GM12891 (cell line): Measurements from ENCODE around the gene TSHZ2.
A peak's percentile ranks its signal among the peaks of the same experiment; 100 is the strongest.

Experiments used
- DNase-seq: peaks from one replicate; pipeline ENCODE4 v3.0.0; 2011; ENCODE audit warnings: low spot score; ENCODE audit not compliant: insufficient read length
- FAIRE-seq: peaks from 2 replicates; lab custom pipeline; 2011; peaks lifted over from hg19 to GRCh38; lab: Jason Lieb, UNC
- PAX5 ChIP-seq: IDR thresholded peaks from 2 replicates; pipeline ENCODE4 v1.6.1; 2011; ENCODE audit warnings: low read length, moderate library complexity, mild to moderate bottlenecking; ENCODE audit not compliant: insufficient read depth, severe bottlenecking
- POLR2A ChIP-seq: IDR thresholded peaks from 2 replicates; pipeline ENCODE4 v1.6.1; 2011; ENCODE audit warnings: low read depth, low read length, control low read depth
- POLR2AphosphoS5 ChIP-seq: IDR thresholded peaks from 2 replicates; pipeline ENCODE4 v1.6.1; 2011; ENCODE audit warnings: low read depth, low read length, control low read depth
- POU2F2 ChIP-seq: IDR thresholded peaks from 2 replicates; pipeline ENCODE4 v1.6.1; 2011; ENCODE audit warnings: low read depth, mild to moderate bottlenecking, control low read depth, low read length, moderate library complexity
- SPI1 ChIP-seq: IDR thresholded peaks from 2 replicates; pipeline ENCODE4 v1.6.1; 2011; ENCODE audit warnings: low read depth, low read length, control low read depth
- TAF1 ChIP-seq: IDR thresholded peaks from 2 replicates; pipeline ENCODE4 v1.6.1; 2011; ENCODE audit warnings: low read depth, low read length, control low read depth

Gene TSHZ2

DNA sequence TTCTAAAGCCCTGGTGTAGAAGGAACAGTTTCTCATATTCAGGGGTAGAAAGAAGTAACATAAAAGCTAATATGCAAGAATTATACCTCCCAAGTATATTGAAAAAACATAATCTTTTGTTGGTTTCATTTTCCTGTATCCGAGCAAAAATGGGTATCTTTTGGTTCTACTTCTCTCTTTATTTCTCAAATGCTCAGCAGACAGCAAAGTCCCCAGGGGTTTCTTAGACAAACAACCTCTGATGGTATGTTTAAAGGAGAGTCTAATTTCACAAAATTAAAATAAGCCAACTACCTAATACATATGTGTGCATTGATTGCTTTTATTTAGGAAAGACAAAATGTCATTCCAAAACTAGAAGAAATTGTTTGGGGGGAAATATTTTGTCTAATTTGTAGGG, 131.0 kb downstream of the TSHZ2 start:
- FAIRE-seq (no peak), DNase-seq (no peak)
- TF ChIP-seq POLR2AphosphoS5 (no peak), PAX5 (no peak), SPI1 (no peak), TAF1 (no peak), POU2F2 (no peak), POLR2A (no peak)

DNA sequence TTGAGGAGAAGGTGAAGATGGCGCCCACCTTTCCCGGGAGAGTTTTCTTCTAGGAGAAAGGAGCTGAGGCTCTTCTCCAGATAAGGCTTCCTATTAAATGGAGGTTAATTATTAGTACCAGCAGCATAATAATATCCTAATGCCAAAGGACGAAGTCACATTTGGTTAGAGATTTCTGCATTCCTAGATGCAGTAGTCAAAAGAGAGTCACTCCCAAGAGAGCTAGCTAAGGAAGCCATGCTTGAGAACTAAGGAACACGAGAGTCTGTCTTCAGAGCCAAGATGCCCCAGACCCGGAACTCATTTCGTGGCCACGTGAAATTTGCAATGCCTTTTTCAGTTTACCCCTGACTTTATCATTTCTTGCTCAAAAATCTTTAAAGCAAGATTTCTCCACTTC, 132.7 kb downstream of the TSHZ2 start:
- no peak for TF ChIP-seq SPI1
- no peak for TF ChIP-seq POLR2AphosphoS5
- no peak for TF ChIP-seq TAF1
- no peak for TF ChIP-seq POU2F2
- no peak for TF ChIP-seq POLR2A
- no peak for TF ChIP-seq PAX5
- FAIRE-seq = no peak
- no peak for DNase-seq

DNA sequence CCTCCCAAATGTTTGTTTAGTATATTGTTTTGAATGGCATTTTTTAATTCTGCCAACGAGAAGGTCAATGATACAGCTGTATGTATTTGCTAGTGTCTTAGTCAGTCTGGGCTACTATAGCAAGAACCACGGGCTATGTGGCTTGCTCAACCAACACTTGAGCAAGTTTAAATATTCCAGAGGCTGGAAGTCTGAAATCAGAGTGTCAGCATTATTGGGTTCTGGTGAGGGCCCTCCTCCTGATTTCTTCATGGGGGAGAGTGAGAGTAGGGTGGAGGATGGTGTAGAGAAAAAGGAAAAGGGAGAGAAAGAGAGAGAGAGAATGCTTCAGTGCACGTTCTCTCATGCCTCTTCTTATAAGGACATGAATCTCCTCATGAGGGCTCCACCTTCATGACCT, 144.6 kb downstream of the TSHZ2 start:
- FAIRE-seq (no peak), DNase-seq (no peak)
- TF ChIP-seq POLR2AphosphoS5 (no peak), POU2F2 (no peak), PAX5 (no peak), TAF1 (no peak), SPI1 (no peak), POLR2A (no peak)

DNA sequence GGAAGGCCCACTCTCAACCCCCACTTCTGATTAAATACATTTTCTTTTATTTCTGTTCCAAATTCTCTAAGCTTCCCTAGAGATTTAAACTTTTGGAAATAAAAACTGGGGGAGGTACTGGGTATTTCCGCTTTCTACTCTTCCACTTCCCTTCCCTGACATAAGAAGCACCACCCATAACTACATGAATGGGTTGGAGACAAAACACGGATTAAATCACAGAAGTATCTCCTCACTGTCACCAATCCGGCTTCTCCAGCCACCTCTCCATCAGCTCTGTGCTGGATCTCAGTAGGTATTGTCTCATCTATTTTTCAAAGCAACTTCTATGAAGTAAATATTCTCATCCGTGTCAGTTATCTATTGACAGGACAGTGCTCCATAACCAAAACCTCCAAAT, 150.7 kb downstream of the TSHZ2 start:
- no peak for TF ChIP-seq TAF1
- TF ChIP-seq PAX5 = no peak
- TF ChIP-seq POLR2A = no peak
- no peak for TF ChIP-seq SPI1
- no peak for TF ChIP-seq POLR2AphosphoS5
- TF ChIP-seq POU2F2 = no peak
- FAIRE-seq (no peak), DNase-seq (no peak)

DNA sequence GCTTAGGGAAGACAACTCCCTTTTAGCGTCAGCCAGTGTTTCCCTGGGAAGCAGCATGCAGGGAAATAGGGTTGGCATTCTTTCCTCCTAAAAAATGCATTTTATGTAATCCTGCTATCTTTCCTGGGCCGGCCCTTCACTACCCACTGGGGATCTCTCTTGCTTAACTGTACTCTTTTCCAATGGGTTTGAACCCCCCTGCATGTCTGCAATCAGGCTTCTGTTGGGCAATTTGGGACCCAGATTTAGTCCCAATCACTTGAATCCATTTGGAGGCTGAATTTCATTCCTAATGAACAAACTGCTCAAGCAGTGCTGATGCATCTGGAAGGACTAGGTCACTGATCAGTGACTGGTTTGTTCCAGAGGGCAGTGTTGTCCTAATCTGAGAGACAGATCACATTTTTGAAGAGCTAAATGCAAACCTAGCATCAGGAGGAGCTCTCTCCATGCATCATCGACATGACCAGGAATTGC, 152.0 kb downstream of the TSHZ2 start:
- DNase-seq (no peak), FAIRE-seq (no peak)
- no peak for TF ChIP-seq SPI1
- TF ChIP-seq TAF1 = no peak
- no peak for TF ChIP-seq POLR2A
- no peak for TF ChIP-seq POU2F2
- no peak for TF ChIP-seq PAX5
- no peak for TF ChIP-seq POLR2AphosphoS5

DNA sequence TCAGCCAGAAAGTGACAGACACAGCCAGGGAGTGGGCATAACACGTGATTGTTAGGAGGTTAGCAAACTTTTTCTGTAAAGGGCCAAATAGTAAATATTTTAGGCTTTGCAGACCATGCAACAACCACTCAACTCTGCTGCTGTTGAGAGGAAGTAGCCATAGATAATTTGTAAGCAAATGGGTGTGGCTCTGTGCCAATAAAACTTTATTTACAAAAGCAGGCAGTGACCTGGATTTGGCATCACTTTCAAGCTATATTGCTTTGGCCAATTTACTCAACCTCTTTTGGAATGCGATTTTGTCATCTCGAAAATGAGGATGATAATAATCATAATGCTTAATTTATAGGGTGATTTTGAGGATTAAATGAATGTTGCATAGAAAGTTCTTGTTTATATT, 152.6 kb downstream of the TSHZ2 start:
- FAIRE-seq = no peak
- no peak for TF ChIP-seq SPI1
- no peak for TF ChIP-seq POLR2AphosphoS5
- no peak for TF ChIP-seq TAF1
- TF ChIP-seq POLR2A = no peak
- no peak for TF ChIP-seq POU2F2
- no peak for TF ChIP-seq PAX5
- DNase-seq = no peak

DNA sequence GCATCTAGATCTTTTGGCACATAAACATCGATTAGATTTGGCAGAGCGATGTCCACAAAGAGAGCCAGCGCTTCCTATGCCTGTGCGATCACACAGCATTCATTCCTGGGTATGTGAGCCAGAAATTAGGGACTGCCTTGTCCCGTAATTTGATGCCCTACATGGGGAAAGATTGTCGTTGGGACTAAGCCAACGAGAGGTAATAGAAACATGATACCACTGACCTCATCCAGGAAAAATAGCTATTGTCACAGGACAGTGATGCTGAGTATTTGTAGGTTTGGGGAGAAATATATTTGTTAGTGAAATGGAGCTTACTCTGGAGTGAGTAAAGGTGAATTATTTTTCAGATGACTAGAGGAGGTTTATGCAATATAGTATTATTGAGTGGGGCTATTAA, 154.0 kb downstream of the TSHZ2 start:
- no peak for DNase-seq
- no peak for TF ChIP-seq PAX5
- no peak for TF ChIP-seq TAF1
- no peak for TF ChIP-seq POLR2A
- TF ChIP-seq POLR2AphosphoS5 = no peak
- TF ChIP-seq POU2F2 = no peak
- TF ChIP-seq SPI1 = no peak
- peak; percentile 43 for FAIRE-seq

DNA sequence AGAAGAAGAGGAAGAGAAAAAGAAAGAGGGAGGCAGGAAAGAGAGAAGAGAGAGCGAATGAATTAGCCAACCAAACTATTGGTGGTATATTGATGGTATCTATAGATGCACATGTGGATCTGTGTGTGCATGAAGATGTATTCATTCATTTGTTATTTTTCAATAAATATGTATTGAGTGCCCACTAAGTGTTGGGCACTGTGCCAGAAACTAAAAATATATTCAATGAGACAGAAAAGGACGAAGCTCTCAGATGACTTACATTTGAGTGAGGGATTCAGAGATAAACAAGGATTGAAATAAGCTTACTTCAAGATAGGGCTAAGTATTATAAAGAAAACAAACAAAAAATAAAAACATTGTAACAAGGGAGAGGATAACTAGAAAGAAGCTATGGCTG, 154.9 kb downstream of the TSHZ2 start:
- TF ChIP-seq SPI1 (no peak), POLR2A (no peak), PAX5 (no peak), POLR2AphosphoS5 (no peak), TAF1 (no peak), POU2F2 (no peak)
- DNase-seq = no peak
- FAIRE-seq = no peak

DNA sequence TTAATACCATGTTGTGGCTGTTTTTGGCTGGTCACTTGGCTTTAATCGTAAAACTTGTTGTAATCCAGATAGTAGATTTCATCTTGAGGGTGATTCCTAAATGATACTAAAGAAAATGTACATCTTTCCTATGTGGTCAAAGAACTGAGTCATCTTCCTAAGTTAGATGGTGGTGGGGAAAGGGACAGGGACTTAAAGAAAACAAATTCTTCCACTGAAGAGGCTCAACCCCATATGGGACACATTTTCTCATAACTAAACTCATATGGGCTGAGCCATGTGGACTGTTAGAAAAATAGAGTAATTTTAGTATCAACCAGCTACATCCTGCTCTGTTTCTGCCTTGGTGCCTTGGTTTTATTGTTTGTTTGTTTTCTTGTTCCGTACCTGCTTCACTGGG, 155.8 kb downstream of the TSHZ2 start:
- FAIRE-seq = no peak
- TF ChIP-seq POLR2AphosphoS5 (no peak), TAF1 (no peak), POU2F2 (no peak), POLR2A (no peak), PAX5 (no peak), SPI1 (no peak)
- DNase-seq = no peak

DNA sequence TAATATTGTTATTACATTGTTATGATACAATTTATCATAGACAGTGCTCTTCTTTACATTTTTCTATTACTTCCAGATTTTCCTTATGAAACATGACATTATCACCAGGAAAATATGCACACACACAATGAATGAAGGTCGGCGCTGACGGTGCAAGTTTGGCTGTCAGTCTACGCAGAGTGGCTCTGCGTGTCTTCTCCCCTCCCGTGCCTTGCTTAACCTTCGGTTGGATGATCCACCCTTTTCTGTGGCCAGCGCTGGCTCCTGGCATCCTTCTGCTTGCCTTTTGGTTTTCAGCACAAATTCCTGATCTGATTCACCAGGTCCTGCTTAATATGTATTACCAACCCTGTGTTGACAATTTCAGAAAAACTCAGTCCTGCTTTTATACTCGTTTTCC, 157.4 kb downstream of the TSHZ2 start:
- DNase-seq (no peak), FAIRE-seq (no peak)
- TF ChIP-seq POLR2AphosphoS5 = no peak
- no peak for TF ChIP-seq POLR2A
- no peak for TF ChIP-seq SPI1
- TF ChIP-seq TAF1 = no peak
- TF ChIP-seq POU2F2 = no peak
- no peak for TF ChIP-seq PAX5

DNA sequence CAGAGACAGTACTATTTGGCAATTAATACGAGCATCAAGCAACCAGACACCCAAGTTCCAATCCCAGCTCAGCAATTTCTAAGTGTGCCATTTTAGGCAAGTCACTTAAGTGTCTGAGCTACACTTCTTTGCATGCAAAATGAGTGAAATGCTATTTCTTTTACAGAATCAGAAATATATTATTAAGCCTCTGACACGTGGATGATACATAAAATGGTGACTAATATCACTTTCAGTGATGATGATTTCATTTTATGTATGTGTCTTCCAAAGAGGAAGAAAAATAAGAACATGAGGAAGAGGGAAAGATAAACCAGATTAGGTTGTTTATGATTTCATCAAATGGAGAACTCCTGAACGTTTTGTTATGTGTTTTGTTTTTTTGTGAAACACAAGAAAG, 158.6 kb downstream of the TSHZ2 start:
- DNase-seq (no peak), FAIRE-seq (no peak)
- no peak for TF ChIP-seq PAX5
- TF ChIP-seq POLR2AphosphoS5 = no peak
- TF ChIP-seq POU2F2 = no peak
- no peak for TF ChIP-seq POLR2A
- TF ChIP-seq TAF1 = no peak
- no peak for TF ChIP-seq SPI1
